ENCODE results near the gene ADGB.

ADGB gene

DNA sequence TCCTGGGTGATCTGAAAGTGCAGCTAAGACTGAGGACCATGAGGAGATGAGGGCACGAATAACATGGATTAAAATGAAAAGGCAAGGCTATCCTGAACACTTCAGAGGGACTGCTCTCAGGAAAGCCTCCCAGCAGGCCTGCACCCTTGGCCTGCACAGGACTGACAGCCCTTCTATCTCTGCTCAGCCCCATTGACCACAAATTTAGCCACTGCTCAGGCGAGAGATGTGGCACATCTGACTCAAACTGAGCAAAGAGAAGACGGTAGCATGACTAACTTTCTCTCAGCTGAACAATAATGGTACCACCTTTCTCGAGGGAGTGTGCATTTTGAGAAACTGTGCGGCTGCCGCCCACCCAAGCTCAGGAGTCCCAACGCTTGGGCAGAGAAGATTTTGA is 257.5 kb downstream of the ADGB start:
- Histone ChIP-seq H3K18ac (ENCODE audit: low read length) (no peak overlapping the region), H3K4me1 (ENCODE audit: control insufficient read depth, low read depth, low read length) (no peaks in the 10 kb centered on the region), H3K27me3 (ENCODE audit: insufficient read depth, low read length, poor library complexity) (no peaks in the 10 kb centered on the region), H3K36me3 (ENCODE audit: control insufficient read depth, insufficient read depth, low read length) (no peaks in the 10 kb centered on the region), H3K56ac (ENCODE audit: low read length) (no peak overlapping the region), H2BK5ac (ENCODE audit: low read length) (no peak overlapping the region), H3K4me3 (ENCODE audit: low read length) (no peak overlapping the region), H4K8ac (ENCODE audit: low read depth, low read length) (no peak overlapping the region), H3K4me2 (ENCODE audit: low read length) (no peak overlapping the region), H2AK5ac (ENCODE audit: low read length) (no peak overlapping the region), H3K79me2 (ENCODE audit: control insufficient read depth, insufficient read depth, low read length) (no peaks in the 10 kb centered on the region), H3K9ac (ENCODE audit: low read length) (no peak overlapping the region), H3K4ac (ENCODE audit: low read depth, low read length) (no peak overlapping the region), H3K23ac (ENCODE audit: low read length) (no peak overlapping the region), H2BK120ac (ENCODE audit: low read depth, low read length) (no peak overlapping the region), H3K79me1 (ENCODE audit: low read length) (no peaks in the 10 kb centered on the region), H4K5ac (ENCODE audit: low read length) (no peak overlapping the region), H2BK15ac (replicated peaks; ENCODE audit: low read depth) (no peak overlapping the region), H3K27ac (ENCODE audit: low read depth, low read length) (no peak overlapping the region)
- no peak for DNase-seq
- no CpG with 5 or more reads among the region's 7 CpGs for WGBS (ENCODE audit: extremely low coverage, insufficient coverage, low lambda C conversion rate)

DNA sequence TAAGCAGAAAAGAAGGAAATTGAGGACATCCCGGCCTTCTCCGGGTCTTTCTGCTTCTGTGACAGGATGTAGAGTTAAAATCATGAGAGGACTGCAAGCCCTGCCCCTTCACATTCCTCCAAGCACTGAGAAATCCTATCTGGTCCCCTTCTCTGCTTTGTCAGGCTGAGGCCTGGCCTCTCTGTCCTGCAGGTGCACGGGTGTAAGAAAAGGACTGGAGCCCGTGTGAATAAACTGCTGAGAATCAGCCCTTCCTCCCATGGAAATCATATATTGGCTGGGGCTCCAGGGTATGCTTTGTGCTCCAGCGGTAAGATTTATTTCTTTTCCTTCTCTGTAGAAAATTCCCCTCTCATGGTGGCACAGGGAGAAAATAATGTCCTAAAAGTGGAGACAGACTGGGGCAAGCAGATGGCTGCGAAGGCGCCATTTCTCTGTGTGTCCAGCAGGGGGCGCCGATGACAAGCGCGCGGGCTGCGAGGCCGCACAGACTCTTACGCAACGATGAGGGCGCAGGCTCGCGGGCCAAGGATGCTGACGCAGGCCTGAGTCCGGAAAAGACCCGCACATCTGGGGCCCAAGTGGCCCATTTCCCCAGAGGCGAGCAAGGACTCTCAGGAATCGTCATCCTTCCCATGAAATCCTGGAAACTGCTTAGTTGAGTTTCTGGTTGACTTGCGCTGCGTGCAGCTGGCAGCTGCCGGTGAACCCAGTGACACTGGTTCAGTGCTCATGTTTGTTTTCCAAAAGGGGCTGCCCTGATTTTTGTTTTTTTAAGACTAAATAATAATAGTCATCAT is 258.6 kb downstream of the ADGB start:
- Histone ChIP-seq H2BK120ac (ENCODE audit: low read depth, low read length) (no peak overlapping the region), H2BK5ac (ENCODE audit: low read length) (no peak overlapping the region), H3K79me2 (ENCODE audit: control insufficient read depth, insufficient read depth, low read length) (no peaks in the 10 kb centered on the region), H3K4me2 (ENCODE audit: low read length) (peak overlapping the region; percentile 63), H3K27me3 (ENCODE audit: insufficient read depth, low read length, poor library complexity) (no peaks in the 10 kb centered on the region), H3K36me3 (ENCODE audit: control insufficient read depth, insufficient read depth, low read length) (no peaks in the 10 kb centered on the region), H3K18ac (ENCODE audit: low read length) (no peak overlapping the region), H3K23ac (ENCODE audit: low read length) (no peak overlapping the region), H3K4me3 (ENCODE audit: low read length) (peak overlapping the region; percentile 11), H2BK15ac (replicated peaks; ENCODE audit: low read depth) (no peak overlapping the region), H3K4me1 (ENCODE audit: control insufficient read depth, low read depth, low read length) (no peaks in the 10 kb centered on the region), H3K27ac (ENCODE audit: low read depth, low read length) (no peak overlapping the region), H3K79me1 (ENCODE audit: low read length) (no peaks in the 10 kb centered on the region), H4K8ac (ENCODE audit: low read depth, low read length) (no peak overlapping the region), H3K56ac (ENCODE audit: low read length) (peak overlapping the region; percentile 69), H3K4ac (ENCODE audit: low read depth, low read length) (no peak overlapping the region), H2AK5ac (ENCODE audit: low read length) (no peak overlapping the region), H4K5ac (ENCODE audit: low read length) (no peak overlapping the region), H3K9ac (ENCODE audit: low read length) (peak overlapping the region; percentile 56)
- DNase-seq, result peak; percentile 83
- WGBS (ENCODE audit: extremely low coverage, insufficient coverage, low lambda C conversion rate), result no CpG with 5 or more reads among the region's 27 CpGs

DNA sequence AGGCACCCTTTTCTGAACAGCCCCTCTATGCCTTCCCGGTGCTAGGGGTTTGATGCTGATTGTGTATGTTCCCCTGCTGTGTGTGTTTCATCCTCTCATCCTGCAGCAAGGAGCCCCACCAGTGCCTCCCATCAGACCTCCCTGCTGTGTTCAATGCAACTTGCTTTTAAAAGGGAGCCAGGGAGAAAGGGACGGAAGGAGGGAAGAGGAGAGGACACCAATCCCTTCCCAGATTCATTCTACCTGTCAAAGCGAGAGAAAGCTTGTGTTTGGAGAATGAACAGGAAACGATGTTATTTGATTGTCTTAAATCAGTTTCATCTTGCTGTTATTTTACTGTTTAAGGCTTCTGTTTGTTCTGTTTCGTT is 259.2 kb downstream of the ADGB start:
- Histone ChIP-seq H2AK5ac (ENCODE audit: low read length) (no peak overlapping the region), H3K23ac (ENCODE audit: low read length) (no peak overlapping the region), H4K8ac (ENCODE audit: low read depth, low read length) (no peak overlapping the region), H3K79me2 (ENCODE audit: control insufficient read depth, insufficient read depth, low read length) (no peaks in the 10 kb centered on the region), H3K27ac (ENCODE audit: low read depth, low read length) (no peak overlapping the region), H3K18ac (ENCODE audit: low read length) (no peak overlapping the region), H3K36me3 (ENCODE audit: control insufficient read depth, insufficient read depth, low read length) (no peaks in the 10 kb centered on the region), H3K4me3 (ENCODE audit: low read length) (no peak overlapping the region), H2BK5ac (ENCODE audit: low read length) (no peak overlapping the region), H3K4me1 (ENCODE audit: control insufficient read depth, low read depth, low read length) (no peaks in the 10 kb centered on the region), H3K4ac (ENCODE audit: low read depth, low read length) (no peak overlapping the region), H3K79me1 (ENCODE audit: low read length) (no peaks in the 10 kb centered on the region), H3K9ac (ENCODE audit: low read length) (no peak overlapping the region), H3K4me2 (ENCODE audit: low read length) (peak overlapping the region; percentile 63), H2BK120ac (ENCODE audit: low read depth, low read length) (no peak overlapping the region), H3K56ac (ENCODE audit: low read length) (no peak overlapping the region), H4K5ac (ENCODE audit: low read length) (no peak overlapping the region), H2BK15ac (replicated peaks; ENCODE audit: low read depth) (no peak overlapping the region), H3K27me3 (ENCODE audit: insufficient read depth, low read length, poor library complexity) (no peaks in the 10 kb centered on the region)
- WGBS (ENCODE audit: extremely low coverage, insufficient coverage, low lambda C conversion rate), result no CpG with 5 or more reads among the region's 5 CpGs
- peak; percentile 64 for DNase-seq

DNA sequence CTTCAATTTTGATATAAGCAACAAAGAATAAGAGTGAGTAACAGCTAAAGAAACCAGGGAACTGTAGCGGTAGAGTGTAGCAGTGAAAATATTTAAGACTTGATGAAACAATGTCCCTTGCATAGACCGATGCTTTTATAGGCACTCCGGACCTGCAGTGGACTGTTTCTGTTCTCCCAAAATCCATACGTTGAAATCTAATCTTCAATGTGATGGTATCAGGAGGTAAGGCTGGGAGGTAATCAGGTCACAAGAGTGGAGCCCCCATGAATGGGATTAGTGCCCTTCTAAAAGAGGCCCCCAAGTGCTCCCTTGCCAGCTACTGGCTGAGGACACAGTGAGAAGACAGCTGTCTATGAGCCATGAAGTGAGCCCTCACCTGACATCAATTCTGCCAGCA is 260.4 kb downstream of the ADGB start:
- DNase-seq, result no peak
- Histone ChIP-seq H3K23ac (ENCODE audit: low read length) (no peak overlapping the region), H3K36me3 (ENCODE audit: control insufficient read depth, insufficient read depth, low read length) (no peaks in the 10 kb centered on the region), H3K27ac (ENCODE audit: low read depth, low read length) (no peak overlapping the region), H3K79me2 (ENCODE audit: control insufficient read depth, insufficient read depth, low read length) (no peaks in the 10 kb centered on the region), H3K27me3 (ENCODE audit: insufficient read depth, low read length, poor library complexity) (no peaks in the 10 kb centered on the region), H2BK15ac (replicated peaks; ENCODE audit: low read depth) (no peak overlapping the region), H3K56ac (ENCODE audit: low read length) (no peak overlapping the region), H3K4ac (ENCODE audit: low read depth, low read length) (no peak overlapping the region), H2AK5ac (ENCODE audit: low read length) (no peak overlapping the region), H2BK5ac (ENCODE audit: low read length) (no peak overlapping the region), H3K9ac (ENCODE audit: low read length) (no peak overlapping the region), H3K4me3 (ENCODE audit: low read length) (no peak overlapping the region), H3K79me1 (ENCODE audit: low read length) (no peaks in the 10 kb centered on the region), H3K4me1 (ENCODE audit: control insufficient read depth, low read depth, low read length) (no peaks in the 10 kb centered on the region), H3K18ac (ENCODE audit: low read length) (no peak overlapping the region), H4K5ac (ENCODE audit: low read length) (no peak overlapping the region), H3K4me2 (ENCODE audit: low read length) (no peak overlapping the region), H4K8ac (ENCODE audit: low read depth, low read length) (no peak overlapping the region), H2BK120ac (ENCODE audit: low read depth, low read length) (no peak overlapping the region)
- no CpG with 5 or more reads among the region's 4 CpGs for WGBS (ENCODE audit: extremely low coverage, insufficient coverage, low lambda C conversion rate)

DNA sequence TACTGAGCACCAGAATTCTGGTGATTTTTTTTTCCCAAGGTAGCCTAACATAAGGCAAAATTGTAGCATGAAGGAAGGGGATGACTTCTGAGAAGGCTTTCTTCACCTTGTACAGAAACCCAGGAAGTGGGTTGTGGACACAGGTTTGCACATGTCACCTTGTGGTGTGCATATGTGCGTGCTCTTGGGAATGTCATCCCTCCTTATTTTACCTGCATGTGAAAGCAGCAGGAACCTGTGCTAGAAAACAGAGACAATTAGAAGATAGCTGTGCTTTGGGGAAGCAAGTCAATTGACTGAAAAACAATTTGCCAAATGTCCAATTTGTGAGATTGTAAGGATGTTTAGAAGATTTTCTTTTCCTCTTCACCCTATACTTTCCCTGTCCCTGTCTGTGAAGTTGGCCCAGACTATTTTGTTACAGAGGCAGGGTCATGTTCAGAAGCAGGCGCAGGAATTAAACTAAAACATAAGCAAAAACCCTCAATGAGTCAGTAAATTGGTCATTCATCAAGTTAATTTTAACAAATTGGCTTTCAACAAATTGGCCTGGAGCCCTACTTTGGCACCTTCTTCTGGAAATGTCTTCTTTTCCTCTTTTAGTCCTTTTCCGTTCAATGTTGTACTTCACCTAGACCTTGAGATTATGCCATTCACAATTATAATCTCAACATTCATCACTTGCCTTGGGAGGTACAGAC is 261.2 kb downstream of the ADGB start:
- Histone ChIP-seq H3K27ac (ENCODE audit: low read depth, low read length) (no peak overlapping the region), H2BK120ac (ENCODE audit: low read depth, low read length) (no peak overlapping the region), H3K4me3 (ENCODE audit: low read length) (no peak overlapping the region), H2BK5ac (ENCODE audit: low read length) (no peak overlapping the region), H2BK15ac (replicated peaks; ENCODE audit: low read depth) (no peak overlapping the region), H3K36me3 (ENCODE audit: control insufficient read depth, insufficient read depth, low read length) (no peaks in the 10 kb centered on the region), H3K4me1 (ENCODE audit: control insufficient read depth, low read depth, low read length) (no peaks in the 10 kb centered on the region), H3K27me3 (ENCODE audit: insufficient read depth, low read length, poor library complexity) (no peaks in the 10 kb centered on the region), H4K5ac (ENCODE audit: low read length) (no peak overlapping the region), H2AK5ac (ENCODE audit: low read length) (no peak overlapping the region), H3K4ac (ENCODE audit: low read depth, low read length) (no peak overlapping the region), H3K23ac (ENCODE audit: low read length) (no peak overlapping the region), H3K4me2 (ENCODE audit: low read length) (no peak overlapping the region), H3K56ac (ENCODE audit: low read length) (no peak overlapping the region), H3K79me2 (ENCODE audit: control insufficient read depth, insufficient read depth, low read length) (no peaks in the 10 kb centered on the region), H3K9ac (ENCODE audit: low read length) (no peak overlapping the region), H3K18ac (ENCODE audit: low read length) (no peak overlapping the region), H4K8ac (ENCODE audit: low read depth, low read length) (no peak overlapping the region), H3K79me1 (ENCODE audit: low read length) (no peaks in the 10 kb centered on the region)
- no CpG with 5 or more reads among the region's 3 CpGs for WGBS (ENCODE audit: extremely low coverage, insufficient coverage, low lambda C conversion rate)
- DNase-seq, result no peak
